Colonic mucosa (tissue), 4 donors: ENCODE data around the gene RPS6KC1. TPM values are rescaled to one million over a fixed set of nuclear protein-coding genes. Genes with fewer than 3 reads are reported as not detected.
"Not testable (repeated sequence)": the region's sequence is repeated elsewhere in the genome, so short reads cannot be mapped to it uniquely, and the experiment has no call there.

ENCODE experiments used
- DNase-seq: peaks from one replicate; pipeline ENCODE4 v3.0.0-alpha.2; 2020
- H3K27ac ChIP-seq: fragments of 200-600 bp; one replicate; pipeline ENCODE4 v1.8.0; 2021
- H3K27me3 ChIP-seq: fragments of 200-600 bp; one replicate; pipeline ENCODE4 v1.8.0; 2021
- H3K36me3 ChIP-seq: fragments of 200-600 bp; one replicate; pipeline ENCODE4 v1.8.0; 2021
- H3K4me1 ChIP-seq: fragments of 200-600 bp; one replicate; pipeline ENCODE4 v1.8.0; 2021; ENCODE audit warnings: mild to moderate bottlenecking
- H3K4me3 ChIP-seq: fragments of 200-600 bp; one replicate; pipeline ENCODE4 v1.8.0; 2021
- H3K9ac ChIP-seq, 2 donors: one replicate each; pipeline ENCODE4 v1.7.0; 2013; ENCODE audit warnings: control low read depth in 2 of 2, low read depth in 2 of 2, low read length in 2 of 2
- H3K9me3 ChIP-seq: fragments of 200-600 bp; one replicate; pipeline ENCODE4 v1.8.0; 2021
- intact Hi-C: fragments of 100-400 bp; cut with DNase I; formaldehyde crosslinking; loops from one replicate; pipeline ENCODE4 v1.14.1; 2022
- total RNA-seq, 2 donors: library from RNA; stranded (reverse); fragmentation: NEBNext Ultra II Directional in 1 of 2; extraction: Animal tissue kit (Norgen Biotek cat#: 25700) in 1 of 2; gene quantifications; one replicate each; pipeline ENCODE4 v1.2.1, GENCODE V29; 2021
- TF ChIP-seq, protein P1 (sequence below): fragments of 200-600 bp; IDR thresholded peaks from one replicate; pipeline ENCODE4 v1.8.0; 2022; ENCODE audit warnings: antibody characterized with exemption, mild to moderate bottlenecking
- donor health status: healthy.
- donor health status: DM: no; HTN: no; CAD: no.
- donor health status: DM: no; HTN: no; CAD: no.

The RPS6KC1 gene
- total RNA-seq, 2 donors from 2014 or later, result 8.8 to 9.6 TPM

DNA sequence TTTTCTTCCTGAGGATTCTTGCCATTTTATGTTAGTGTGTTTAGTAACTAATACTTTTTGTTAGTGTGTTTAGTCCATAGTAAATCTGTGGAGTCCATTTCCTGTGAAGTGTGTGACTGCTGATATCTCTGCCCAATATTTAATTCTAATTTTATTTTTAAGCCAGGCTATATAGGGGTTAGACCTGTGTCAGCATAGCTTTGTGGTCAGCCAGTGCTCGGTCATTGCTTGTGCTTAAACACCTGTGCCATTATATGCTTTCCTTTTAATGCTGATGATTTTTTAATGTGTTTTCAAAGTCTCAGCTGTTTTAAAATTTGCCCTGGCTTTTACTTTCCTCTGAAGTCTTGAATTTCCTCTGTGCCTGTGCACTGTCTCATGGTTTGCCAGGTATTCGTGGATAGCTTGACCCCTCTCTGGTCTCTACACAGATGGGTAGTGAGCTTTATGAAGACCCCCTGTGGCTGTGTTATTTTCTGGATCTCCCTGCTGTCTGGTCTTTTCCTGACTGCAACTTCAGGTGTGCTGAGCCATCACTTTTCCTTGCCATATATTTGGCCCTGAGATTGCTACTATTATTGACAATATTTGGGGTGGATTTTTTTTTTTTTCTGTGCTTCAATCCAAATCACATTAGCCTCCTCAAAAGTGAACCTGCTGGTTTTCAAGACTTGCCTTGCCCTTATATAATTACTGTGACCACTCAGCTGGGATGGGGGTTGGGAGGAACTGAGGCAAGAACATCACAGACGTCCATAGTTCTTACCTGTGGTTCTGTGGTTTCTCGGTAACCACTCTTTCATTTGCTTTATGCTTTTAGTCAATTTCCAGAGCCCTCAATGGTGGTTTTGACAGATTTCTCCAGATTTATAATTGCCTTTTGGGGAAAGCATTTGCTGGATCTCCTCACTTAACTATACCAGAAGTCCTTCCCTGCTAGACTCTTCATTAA lies 59.6 kb downstream of the RPS6KC1 start:
- Histone ChIP-seq H3K9ac (no peak overlapping the region), H3K36me3 (no peaks in the 10 kb centered on the region), H3K4me1 (no peaks in the 10 kb centered on the region), H3K9me3 (no peaks in the 10 kb centered on the region), H3K27ac (no peak overlapping the region), H3K27me3 (no peaks in the 10 kb centered on the region), H3K4me3 (no peak overlapping the region)
- intact Hi-C loops, result no loop called here
- TF ChIP-seq, protein P1, sequence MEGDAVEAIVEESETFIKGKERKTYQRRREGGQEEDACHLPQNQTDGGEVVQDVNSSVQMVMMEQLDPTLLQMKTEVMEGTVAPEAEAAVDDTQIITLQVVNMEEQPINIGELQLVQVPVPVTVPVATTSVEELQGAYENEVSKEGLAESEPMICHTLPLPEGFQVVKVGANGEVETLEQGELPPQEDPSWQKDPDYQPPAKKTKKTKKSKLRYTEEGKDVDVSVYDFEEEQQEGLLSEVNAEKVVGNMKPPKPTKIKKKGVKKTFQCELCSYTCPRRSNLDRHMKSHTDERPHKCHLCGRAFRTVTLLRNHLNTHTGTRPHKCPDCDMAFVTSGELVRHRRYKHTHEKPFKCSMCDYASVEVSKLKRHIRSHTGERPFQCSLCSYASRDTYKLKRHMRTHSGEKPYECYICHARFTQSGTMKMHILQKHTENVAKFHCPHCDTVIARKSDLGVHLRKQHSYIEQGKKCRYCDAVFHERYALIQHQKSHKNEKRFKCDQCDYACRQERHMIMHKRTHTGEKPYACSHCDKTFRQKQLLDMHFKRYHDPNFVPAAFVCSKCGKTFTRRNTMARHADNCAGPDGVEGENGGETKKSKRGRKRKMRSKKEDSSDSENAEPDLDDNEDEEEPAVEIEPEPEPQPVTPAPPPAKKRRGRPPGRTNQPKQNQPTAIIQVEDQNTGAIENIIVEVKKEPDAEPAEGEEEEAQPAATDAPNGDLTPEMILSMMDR, result no peak
- DNase-seq, result no peak

DNA sequence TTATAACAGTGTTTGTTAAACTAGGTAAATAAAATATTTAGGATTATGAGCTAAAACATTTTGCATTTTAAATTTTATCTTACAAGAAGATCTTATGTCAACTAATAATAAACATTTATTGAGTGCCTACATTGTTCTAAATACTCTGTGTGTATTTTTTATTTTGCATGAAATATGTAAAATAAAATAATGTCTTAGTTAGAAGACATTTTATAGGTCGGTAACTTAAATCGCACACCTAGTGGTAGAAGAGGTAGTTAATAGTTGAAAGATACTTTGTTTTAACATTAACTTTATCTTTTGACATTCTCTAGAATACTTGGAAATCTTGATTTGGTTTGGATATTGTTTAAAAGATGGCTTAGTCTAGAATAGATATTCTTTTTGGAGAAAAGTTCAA lies 60.5 kb downstream of the RPS6KC1 start:
- H3K4me3 ChIP-seq, result no peak overlapping the region
- no peaks in the 10 kb centered on the region for H3K27me3 ChIP-seq
- DNase-seq, result no peak
- intact Hi-C loops, result no loop called here
- H3K9me3 ChIP-seq, result no peaks in the 10 kb centered on the region
- no peak overlapping the region for H3K9ac ChIP-seq
- TF ChIP-seq, protein P1, result no peak
- no peak overlapping the region for H3K27ac ChIP-seq
- no peaks in the 10 kb centered on the region for H3K4me1 ChIP-seq
- H3K36me3 ChIP-seq, result no peaks in the 10 kb centered on the region

DNA sequence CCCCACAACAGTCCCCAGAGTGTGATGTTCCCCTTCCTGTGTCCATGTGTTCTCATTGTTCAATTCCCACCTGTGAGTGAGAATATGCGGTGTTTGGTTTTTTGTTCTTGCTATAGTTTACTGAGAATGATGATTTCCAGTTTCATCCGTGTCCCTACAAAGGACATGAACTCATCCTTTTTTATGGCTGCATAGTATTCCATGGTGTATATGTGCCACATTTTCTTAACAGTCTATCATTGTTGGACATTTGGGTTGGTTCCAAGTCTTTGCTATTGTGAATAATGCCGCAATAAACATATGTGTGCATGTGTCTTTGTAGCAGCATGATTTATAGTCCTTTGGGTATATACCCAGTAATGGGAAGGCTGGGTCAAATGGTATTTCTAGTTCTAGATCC lies 61.7 kb downstream of the RPS6KC1 start:
- H3K36me3 ChIP-seq, DNase-seq, H3K27me3 ChIP-seq, H3K4me3 ChIP-seq, intact Hi-C loops, H3K27ac ChIP-seq, H3K9ac ChIP-seq, H3K9me3 ChIP-seq, H3K4me1 ChIP-seq: not testable (repeated sequence)

DNA sequence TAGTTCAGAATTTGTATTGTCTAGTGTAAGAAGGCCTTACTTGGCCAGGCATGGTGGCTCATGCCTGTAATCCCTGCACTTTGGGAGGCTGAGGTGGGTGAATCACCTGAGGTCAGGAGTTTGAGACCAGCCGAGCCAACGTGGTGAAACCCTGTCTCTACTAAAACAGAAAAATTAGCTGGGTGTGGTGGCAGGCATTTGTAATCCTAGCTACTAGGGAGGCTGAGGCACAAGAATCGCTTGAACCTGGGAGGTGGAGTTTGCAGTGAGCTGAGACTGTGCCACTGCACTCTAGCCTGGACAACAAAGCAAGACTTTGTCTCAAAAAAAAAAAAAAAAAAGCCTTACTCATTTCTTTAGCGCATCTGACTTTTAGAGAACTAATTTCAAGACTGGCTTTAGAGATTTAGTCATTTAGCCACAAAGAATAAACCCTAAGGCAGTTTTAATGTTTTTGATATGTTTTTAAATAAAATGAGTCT lies 66.7 kb downstream of the RPS6KC1 start:
- H3K9ac ChIP-seq, intact Hi-C loops, H3K4me3 ChIP-seq, H3K36me3 ChIP-seq, H3K9me3 ChIP-seq, H3K27me3 ChIP-seq, H3K27ac ChIP-seq, DNase-seq, H3K4me1 ChIP-seq: not testable (repeated sequence)

DNA sequence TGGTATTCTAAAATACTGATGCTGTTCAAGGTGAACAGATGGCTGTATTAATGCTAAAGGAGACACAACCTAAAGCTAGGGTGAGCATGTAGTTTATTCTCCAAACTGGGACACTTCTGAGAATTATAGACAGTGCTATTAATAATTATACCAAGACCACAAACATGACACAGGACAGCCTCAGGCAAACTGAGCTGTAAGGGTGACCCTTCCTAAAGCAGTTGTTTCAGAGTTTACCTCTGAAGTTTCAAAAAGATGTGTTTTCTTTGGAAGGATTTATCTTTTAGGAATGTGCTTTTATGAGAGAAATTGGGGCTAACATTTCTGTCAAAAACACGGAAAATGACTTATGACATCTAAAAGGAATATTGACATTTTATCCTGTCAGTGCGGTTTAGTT lies 68.8 kb downstream of the RPS6KC1 start:
- no peaks in the 10 kb centered on the region for H3K9me3 ChIP-seq
- no peak for DNase-seq
- no peaks in the 10 kb centered on the region for H3K27me3 ChIP-seq
- H3K4me1 ChIP-seq, result no peaks in the 10 kb centered on the region
- no peak overlapping the region for H3K4me3 ChIP-seq
- TF ChIP-seq, protein P1, result no peak
- intact Hi-C loops, result loop anchor here (10.0 kb wide), 2 partner anchors 125 to 445 kb away; no protein-coding TSS in a partner anchor
- H3K36me3 ChIP-seq, result no peaks in the 10 kb centered on the region
- no peak overlapping the region for H3K9ac ChIP-seq
- H3K27ac ChIP-seq, result no peak overlapping the region

DNA sequence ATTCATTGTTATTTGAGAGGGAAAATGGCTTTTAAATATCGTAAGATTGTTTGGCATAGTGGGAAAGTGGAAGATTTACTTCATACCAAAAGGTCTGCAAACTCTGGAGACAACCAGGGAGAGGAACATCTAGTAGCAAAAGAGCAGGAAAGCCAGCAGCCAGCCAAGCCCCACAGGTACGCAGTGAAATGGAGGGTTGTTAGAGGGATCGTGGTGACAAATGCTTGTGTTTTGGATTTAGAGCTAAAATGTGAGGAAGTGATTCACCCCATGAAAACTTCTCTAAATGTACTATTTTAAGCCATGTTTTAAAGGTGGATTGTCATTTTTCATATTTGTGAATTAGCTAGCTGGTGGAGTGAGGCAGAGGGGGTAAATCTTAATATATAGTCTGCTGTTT lies 69.3 kb downstream of the RPS6KC1 start:
- no peak overlapping the region for H3K4me3 ChIP-seq
- DNase-seq, result no peak
- intact Hi-C loops, result loop anchor here (10.0 kb wide), 2 partner anchors 124 to 444 kb away; no protein-coding TSS in a partner anchor
- H3K4me1 ChIP-seq, result no peaks in the 10 kb centered on the region
- H3K27ac ChIP-seq, result no peak overlapping the region
- TF ChIP-seq, protein P1, result no peak
- no peaks in the 10 kb centered on the region for H3K36me3 ChIP-seq
- no peaks in the 10 kb centered on the region for H3K9me3 ChIP-seq
- no peak overlapping the region for H3K9ac ChIP-seq
- no peaks in the 10 kb centered on the region for H3K27me3 ChIP-seq
